OCI-LY7 (cell line): ENCODE data around the gene COX20. TPM values are rescaled to one million over a fixed set of nuclear protein-coding genes. Genes with fewer than 3 reads are reported as not detected.

Experiments used
- BruUV-seq: library from RNA; stranded (reverse); fragments of 400-500 nt; replicated peaks from 2 replicates; lab custom pipeline; 2021; lab: Mats Ljungman, UMichigan
- CTCF ChIA-PET: fragments of 300-600 bp; sonication (Branson Sonifier 250); formaldehyde crosslinking; loops from one replicate; lab custom pipeline; 2022; ENCODE audit warnings: antibody characterized with exemption; ENCODE audit not compliant: unreplicated experiment; lab: Charles Lee
- POLR2A ChIA-PET: fragments of 300-600 bp; sonication (Branson Sonifier 250); formaldehyde crosslinking; loops from one replicate; lab custom pipeline; 2022; ENCODE audit warnings: antibody characterized with exemption; lab: Charles Lee
- DNase-seq: peaks from one replicate; pipeline ENCODE4 v3.0.0-alpha.2; 2015; ENCODE audit warnings: low spot score
- H2AFZ ChIP-seq: fragments of 200-600 bp; sonication (generic), shearing (Covaris generic); 2 replicates; pipeline ENCODE4 v1.6.1; 2014; ENCODE audit warnings: mild to moderate bottlenecking, antibody characterized with exemption, low read length, moderate library complexity
- H3K27ac ChIP-seq: fragments of 200-600 bp; sonication (generic); 2 replicates; pipeline ENCODE4 v1.5.1; 2014; ENCODE audit warnings: mixed run types, low read depth, mild to moderate bottlenecking, moderate library complexity, low read length, inconsistent platforms; ENCODE audit not compliant: poor library complexity, severe bottlenecking
- H3K36me3 ChIP-seq: fragments of 200-600 bp; sonication (generic); 2 replicates; pipeline ENCODE4 v1.6.1; 2014; ENCODE audit warnings: mild to moderate bottlenecking, antibody characterized with exemption, low read length, moderate library complexity, mixed read lengths; ENCODE audit not compliant: insufficient read depth
- H3K4me1 ChIP-seq: fragments of 200-600 bp; sonication (generic); 2 replicates; pipeline ENCODE4 v1.5.1; 2014; ENCODE audit warnings: mild to moderate bottlenecking, low read length; ENCODE audit not compliant: insufficient read depth, poor library complexity, severe bottlenecking
- H3K4me2 ChIP-seq: fragments of 200-600 bp; sonication (generic); 2 replicates; pipeline ENCODE4 v1.6.1; 2014; ENCODE audit warnings: mild to moderate bottlenecking, low read length
- H3K4me3 ChIP-seq: fragments of 200-600 bp; sonication (generic); 2 replicates; pipeline ENCODE4 v1.5.1; 2014; ENCODE audit warnings: mild to moderate bottlenecking, low read depth, low read length; ENCODE audit not compliant: poor library complexity, severe bottlenecking
- H3K79me2 ChIP-seq: fragments of 200-600 bp; sonication (generic); 2 replicates; pipeline ENCODE4 v1.6.1; 2016; ENCODE audit warnings: low read depth, mild to moderate bottlenecking, low read length, moderate library complexity, mixed read lengths; ENCODE audit not compliant: insufficient read depth
- H3K9me2 ChIP-seq: fragments of 200-600 bp; sonication (generic); 2 replicates; pipeline ENCODE4 v1.6.1; 2016; ENCODE audit warnings: mild to moderate bottlenecking, low read length, mixed read lengths; ENCODE audit not compliant: insufficient read depth
- H3K9me3 ChIP-seq: fragments of 200-600 bp; sonication (generic); 2 replicates; pipeline ENCODE4 v1.6.1; 2014; ENCODE audit warnings: mild to moderate bottlenecking, mixed run types, low read length, mixed read lengths
- H4K20me1 ChIP-seq: fragments of 200-600 bp; sonication (generic); 2 replicates; pipeline ENCODE4 v1.6.1; 2014; ENCODE audit warnings: mild to moderate bottlenecking, antibody characterized with exemption, low read length, moderate library complexity, mixed read lengths; ENCODE audit not compliant: insufficient read depth
- CTCF ChIP-seq: fragments of 200-600 bp; sonication (generic); conservative IDR thresholded peaks from 2 replicates; pipeline ENCODE4 v1.5.1; 2014; ENCODE audit warnings: mild to moderate bottlenecking, antibody characterized with exemption, low read length, moderate library complexity, mixed read lengths
- EZH2phosphoT487 ChIP-seq: fragments of 200-600 bp; sonication (generic); IDR thresholded peaks from 2 replicates; pipeline ENCODE4 v1.6.1; 2018; ENCODE audit warnings: low read depth, borderline replicate concordance, mild to moderate bottlenecking, mixed run types, antibody characterized with exemption, low read length, moderate library complexity, mixed read lengths
- intact Hi-C: fragments of 100-400 bp; cut with micrococcal nuclease; formaldehyde crosslinking; loops from one replicate; pipeline ENCODE4 v1.10.0; 2022; ENCODE audit not compliant: unreplicated experiment
- total RNA-seq, 2 experiments: library from RNA; depleted of rRNA in 1 of 2; stranded (reverse); fragments of >200 nt in 1 of 2; shearing (Covaris generic) in 1 of 2; gene quantifications; 2 replicates each; pipeline ENCODE4 v1.2.3, GENCODE V29; 2014 to 2022

The COX20 gene
- total RNA-seq, 2 experiments from 2014 or later, result 12.7 to 26.3 TPM

- no TSS peak for BruUV-seq
- Histone ChIP-seq H3K4me1 (no peaks in the 10 kb centered on the region), H3K27ac (no peak overlapping the region), H2AFZ (no peak overlapping the region), H3K4me3 (no peak overlapping the region), H3K4me2 (no peak overlapping the region), H4K20me1 (peaks cover 32% of the 10 kb centered on the region), H3K36me3 (peaks cover 100% of the 10 kb centered on the region), H3K9me3 (no peaks in the 10 kb centered on the region), H3K9me2 (no peaks in the 10 kb centered on the region), H3K79me2 (peaks cover 72% of the 10 kb centered on the region; the same call in 1 of the 2 replicates)
- ChIA-PET CTCF (interaction anchor here (1.3 kb wide), 1 partner anchor 12 kb away, joined by 3 read pairs; no protein-coding TSS in a partner anchor), POLR2A (interaction anchor here (1.3 to 2.3 kb wide), 6 partner anchors 9 to 18 kb away, joined by 5 to 16 read pairs (median 8); partner anchors contain the start of genes COX20 and HNRNPU)
- no peak for DNase-seq
- intact Hi-C loops, result no loop called here
- TF ChIP-seq EZH2phosphoT487 (no peak), CTCF (no peak)
Measured at GRCh38 chr1:244846653-244847052, 11.2 kb downstream of the COX20 start.

GRCh38 chr1:244849189-244849866, 13.9 kb downstream of the COX20 start:
- peaks cover 100% of the 10 kb centered on the region for H3K36me3 ChIP-seq
- CTCF ChIA-PET, result no interaction called here

More at GRCh38 chr1:244849189-244849866, 13.9 kb downstream of the COX20 start:
- no peak overlapping the region for H3K27ac ChIP-seq
- H2AFZ ChIP-seq, result no peak overlapping the region
- POLR2A ChIA-PET, result interaction anchor here (0.8 to 4.9 kb wide), 9 partner anchors 10 to 88 kb away, joined by 3 to 40 read pairs (median 9); partner anchors contain the start of genes COX20 and HNRNPU
- H3K9me2 ChIP-seq, result no peaks in the 10 kb centered on the region
- no TSS peak for BruUV-seq
- DNase-seq, result no peak
- H3K4me1 ChIP-seq, result no peaks in the 10 kb centered on the region
- intact Hi-C loops, result no loop called here
- TF ChIP-seq EZH2phosphoT487 (no peak), CTCF (no peak)
- H3K79me2 ChIP-seq, result peaks cover 76% of the 10 kb centered on the region
- H4K20me1 ChIP-seq, result peaks cover 43% of the 10 kb centered on the region
- H3K9me3 ChIP-seq, result no peaks in the 10 kb centered on the region
- no peak overlapping the region for H3K4me3 ChIP-seq
- H3K4me2 ChIP-seq, result no peak overlapping the region
